HEK293T (cell line): ENCODE results near the gene SLC35E2B.

ENCODE experiments used
- BHLHE40 ChIP-seq: fragments of 450-650 bp; IDR thresholded peaks from 2 replicates; pipeline ENCODE4 v1.6.1; 2016; ENCODE audit warnings: mild to moderate bottlenecking, moderate library complexity, borderline replicate concordance
- CTBP1 ChIP-seq: fragments of 450-650 bp; IDR thresholded peaks from 2 replicates; pipeline ENCODE4 v1.6.1; 2016; ENCODE audit warnings: borderline replicate concordance
- ELF4 ChIP-seq: fragments of 450-650 bp; IDR thresholded peaks from 2 replicates; pipeline ENCODE4 v1.6.1; 2017; ENCODE audit warnings: antibody characterized with exemption
- FOXA1 ChIP-seq: fragments of 450-650 bp; IDR thresholded peaks from 2 replicates; pipeline ENCODE4 v1.6.1; 2016; ENCODE audit warnings: mild to moderate bottlenecking
- FOXK2 ChIP-seq: fragments of 450-650 bp; IDR thresholded peaks from 2 replicates; pipeline ENCODE4 v1.6.1; 2016; ENCODE audit warnings: mild to moderate bottlenecking
- FOXM1 ChIP-seq: fragments of 450-650 bp; IDR thresholded peaks from 2 replicates; pipeline ENCODE4 v1.6.1; 2017; ENCODE audit warnings: mild to moderate bottlenecking, borderline replicate concordance
- L3MBTL2 ChIP-seq: fragments of 450-650 bp; conservative IDR thresholded peaks from 2 replicates; pipeline ENCODE4 v1.6.1; 2016; ENCODE audit warnings: mild to moderate bottlenecking
- NFRKB ChIP-seq: fragments of 450-650 bp; IDR thresholded peaks from 2 replicates; pipeline ENCODE4 v1.6.1; 2016; ENCODE audit warnings: mild to moderate bottlenecking, moderate library complexity
- SP1 ChIP-seq: fragments of 450-650 bp; IDR thresholded peaks from 2 replicates; pipeline ENCODE4 v1.6.1; 2017
- SUZ12 ChIP-seq: fragments of 450-650 bp; IDR thresholded peaks from 2 replicates; pipeline ENCODE4 v1.6.1; 2016; ENCODE audit warnings: mild to moderate bottlenecking
- TARDBP ChIP-seq: fragments of 450-650 bp; IDR thresholded peaks from 2 replicates; pipeline ENCODE4 v1.6.1; 2016
- TF ChIP-seq, protein P1 (sequence below): fragments of 450-650 bp; IDR thresholded peaks from 2 replicates; pipeline ENCODE4 v1.6.1; 2016

DNA sequence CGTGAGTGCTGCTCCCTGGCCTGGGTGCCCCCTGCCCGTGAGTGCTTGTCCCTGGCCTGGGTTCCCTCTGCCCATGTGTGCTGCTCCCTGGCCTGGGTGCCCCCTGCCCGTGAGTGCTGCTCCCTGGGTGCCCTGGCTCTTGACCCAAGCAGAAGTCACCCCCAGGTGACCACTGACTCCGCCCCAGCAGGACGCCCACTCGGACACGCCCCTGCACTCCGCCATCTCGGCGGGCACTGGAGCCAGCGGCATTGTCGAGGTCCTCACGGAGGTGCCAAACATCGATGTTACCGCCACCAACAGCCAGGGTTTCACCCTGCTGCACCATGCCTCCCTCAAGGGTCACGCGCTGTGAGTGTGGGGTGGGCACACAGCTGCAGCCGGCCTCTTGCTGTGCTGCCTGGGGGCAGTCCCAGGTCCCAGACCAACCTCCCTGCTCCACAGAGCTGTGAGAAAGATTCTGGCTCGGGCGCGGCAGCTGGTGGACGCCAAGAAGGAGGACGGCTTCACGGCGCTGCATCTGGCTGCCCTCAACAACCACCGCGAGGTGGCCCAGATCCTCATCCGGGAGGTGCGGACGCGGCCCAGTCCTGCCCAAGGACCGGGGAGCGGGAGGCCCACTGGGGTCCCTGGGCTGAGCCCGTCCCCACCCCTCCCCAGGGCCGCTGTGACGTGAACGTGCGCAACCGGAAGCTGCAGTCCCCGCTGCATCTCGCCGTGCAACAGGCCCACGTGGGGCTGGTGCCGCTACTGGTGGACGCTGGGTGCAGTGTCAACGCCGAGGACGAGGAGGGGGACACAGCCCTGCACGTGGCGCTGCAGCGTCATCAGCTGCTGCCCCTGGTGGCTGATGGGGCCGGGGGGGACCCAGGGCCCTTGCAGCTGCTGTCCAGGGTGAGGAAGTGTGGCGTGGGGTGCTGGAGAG lies 64.5 kb downstream of the SLC35E2B start:
- TF ChIP-seq SUZ12: no peak
- TF ChIP-seq CTBP1: no peak
- TF ChIP-seq FOXM1: no peak
- no peak for TF ChIP-seq SP1
- TF ChIP-seq ELF4: no peak
- no peak for TF ChIP-seq NFRKB
- TF ChIP-seq FOXK2: no peak
- no peak for TF ChIP-seq L3MBTL2
- TF ChIP-seq, protein P1, sequence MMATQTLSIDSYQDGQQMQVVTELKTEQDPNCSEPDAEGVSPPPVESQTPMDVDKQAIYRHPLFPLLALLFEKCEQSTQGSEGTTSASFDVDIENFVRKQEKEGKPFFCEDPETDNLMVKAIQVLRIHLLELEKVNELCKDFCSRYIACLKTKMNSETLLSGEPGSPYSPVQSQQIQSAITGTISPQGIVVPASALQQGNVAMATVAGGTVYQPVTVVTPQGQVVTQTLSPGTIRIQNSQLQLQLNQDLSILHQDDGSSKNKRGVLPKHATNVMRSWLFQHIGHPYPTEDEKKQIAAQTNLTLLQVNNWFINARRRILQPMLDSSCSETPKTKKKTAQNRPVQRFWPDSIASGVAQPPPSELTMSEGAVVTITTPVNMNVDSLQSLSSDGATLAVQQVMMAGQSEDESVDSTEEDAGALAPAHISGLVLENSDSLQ: no peak
- no peak for TF ChIP-seq TARDBP
- no peak for TF ChIP-seq BHLHE40
- no peak for TF ChIP-seq FOXA1
